RWPE1 (cell line): ENCODE results near the gene BCAS1.

ENCODE experiments used
- CTCF ChIA-PET: fragments of 350-600 bp; sonication (Branson Sonifier 250); formaldehyde crosslinking; extraction: SDS; loops from one replicate; lab custom pipeline; 2021; lab: Yijun Ruan, JAX
- POLR2A ChIA-PET: fragments of 400-600 bp; formaldehyde crosslinking; extraction: SDS; loops from one replicate; lab custom pipeline; 2020; ENCODE audit warnings: antibody characterized with exemption; ENCODE audit not compliant: low non-redundant PET; lab: Yijun Ruan, JAX
- DNase-seq: peaks from one replicate; pipeline ENCODE4 v3.0.0; 2012; ENCODE audit warnings: low spot score
- H3K27ac ChIP-seq: fragments of 450-650 bp; 2 replicates; pipeline ENCODE4 v1.5.1; 2017
- CTCF ChIP-seq: fragments of 450-650 bp; conservative IDR thresholded peaks from 2 replicates; pipeline ENCODE4 v1.5.1; 2017; ENCODE audit warnings: low read depth, mild to moderate bottlenecking

BCAS1 gene

GRCh38 chr20:54000262-54000661, 70.1 kb downstream of the BCAS1 start:
- H3K27ac ChIP-seq, result no peak overlapping the region
- CTCF ChIA-PET, result interaction anchor here (0.6 kb wide), 1 partner anchor 1280 kb away, joined by 3 read pairs; no protein-coding TSS in a partner anchor
- POLR2A ChIA-PET, result no interaction called here
- no peak for DNase-seq
- no peak for TF ChIP-seq CTCF

- no peak overlapping the region for H3K27ac ChIP-seq
- no peak for DNase-seq
- CTCF ChIA-PET, result interaction anchor here (0.6 to 1.0 kb wide), 2 partner anchors 31 to 209 kb away, joined by 3 read pairs; partner anchors contain the start of gene PFDN4
- POLR2A ChIA-PET, result no interaction called here
- TF ChIP-seq CTCF, result no peak
Observed at GRCh38 chr20:53999077-53999476, 71.3 kb downstream of the BCAS1 start.

GRCh38 chr20:53996584-53997486, 73.6 kb downstream of the BCAS1 start:
- TF ChIP-seq CTCF, result no peak
- POLR2A ChIA-PET, result no interaction called here
- no peak overlapping the region for H3K27ac ChIP-seq
- CTCF ChIA-PET, result no interaction called here
- DNase-seq, result no peak

- CTCF ChIA-PET, result interaction anchor here (0.6 kb wide), 1 partner anchor 21 kb away, joined by 3 read pairs; no protein-coding TSS in a partner anchor
- DNase-seq, result no peak
- POLR2A ChIA-PET, result no interaction called here
- no peak for TF ChIP-seq CTCF
- no peak overlapping the region for H3K27ac ChIP-seq
Observed at GRCh38 chr20:53995949-53996348, 74.4 kb downstream of the BCAS1 start.

- ChIA-PET CTCF (no interaction called here), POLR2A (no interaction called here)
- no peak for TF ChIP-seq CTCF
- H3K27ac ChIP-seq, result no peak overlapping the region
- DNase-seq, result no peak
Observed at GRCh38 chr20:53994088-53994487, 76.3 kb downstream of the BCAS1 start.

- ChIA-PET CTCF (no interaction called here), POLR2A (no interaction called here)
- no peak overlapping the region for H3K27ac ChIP-seq
- DNase-seq, result no peak
- no peak for TF ChIP-seq CTCF
Observed at GRCh38 chr20:53993310-53993709, 77.1 kb downstream of the BCAS1 start.
